DND-41 (cell line): ENCODE results near the gene SMARCA4.

ENCODE experiments used
- ATAC-seq: fragments of 200-7000 bp; cut with Tn5 transposase; 3 replicates; pipeline ENCODE4 v1.9.1; 2021; ENCODE audit warnings: low read depth; ENCODE audit not compliant: insufficient read depth
- DNase-seq: peaks from one replicate; pipeline ENCODE4 v3.0.0-alpha.2; 2020
- H2AFZ ChIP-seq: 2 replicates; pipeline ENCODE4 v1.6.0; 2012; ENCODE audit warnings: low read depth, low read length
- H3K27ac ChIP-seq: 2 replicates; pipeline ENCODE4 v1.5.1; 2012; ENCODE audit warnings: low read length, inconsistent platforms
- H3K27me3 ChIP-seq: fragments of 200-600 bp; sonication (generic); 2 replicates; pipeline ENCODE4 v1.6.0; 2012; ENCODE audit warnings: low read length, mild to moderate bottlenecking, inconsistent platforms; ENCODE audit not compliant: insufficient read depth, poor library complexity
- H3K36me3 ChIP-seq: 2 replicates; pipeline ENCODE4 v1.5.1; 2012; ENCODE audit warnings: low read length, inconsistent platforms; ENCODE audit not compliant: insufficient read depth
- H3K4me1 ChIP-seq: 2 replicates; pipeline ENCODE4 v1.5.1; 2012; ENCODE audit warnings: mild to moderate bottlenecking, low read length; ENCODE audit not compliant: insufficient read depth
- H3K4me2 ChIP-seq: 2 replicates; pipeline ENCODE4 v1.6.0; 2012; ENCODE audit warnings: mild to moderate bottlenecking, moderate library complexity, low read length, inconsistent platforms; ENCODE audit not compliant: insufficient read depth
- H3K4me3 ChIP-seq, 2 experiments: fragments of 200-600 bp in 1 of 2; shearing (Covaris generic) in 1 of 2; 2 replicates each; pipeline ENCODE4 v1.5.1; 2012 to 2016; ENCODE audit warnings: inconsistent platforms in 2 of 2, low read length in 2 of 2, mild to moderate bottlenecking in 2 of 2, low read depth in 1 of 2, moderate library complexity in 1 of 2
- H3K79me2 ChIP-seq: 2 replicates; pipeline ENCODE4 v1.6.0; 2012; ENCODE audit warnings: low read length, inconsistent platforms; ENCODE audit not compliant: insufficient read depth
- H3K9ac ChIP-seq: 2 replicates; pipeline ENCODE4 v1.6.0; 2012; ENCODE audit warnings: low read depth, mild to moderate bottlenecking, inconsistent platforms, low read length, moderate library complexity
- H3K9me3 ChIP-seq: 2 replicates; pipeline ENCODE4 v1.5.1; 2012; ENCODE audit warnings: low read length, moderate library complexity, mild to moderate bottlenecking, inconsistent platforms; ENCODE audit not compliant: insufficient read depth, severe bottlenecking
- H4K20me1 ChIP-seq: 2 replicates; pipeline ENCODE4 v1.6.0; 2012; ENCODE audit warnings: low read length; ENCODE audit not compliant: insufficient read depth
- CTCF ChIP-seq: IDR thresholded peaks from 2 replicates; pipeline ENCODE4 v1.5.1; 2012; ENCODE audit warnings: borderline replicate concordance, low read length, moderate library complexity, mild to moderate bottlenecking; ENCODE audit not compliant: poor library complexity, severe bottlenecking; ENCODE audit errors: extremely low read depth
- EZH2 ChIP-seq: IDR thresholded peaks from 3 replicates; pipeline ENCODE4 v1.6.1; 2012; ENCODE audit warnings: borderline replicate concordance, low read depth, mild to moderate bottlenecking, moderate library complexity, low read length, inconsistent platforms; ENCODE audit not compliant: severe bottlenecking

The SMARCA4 gene

DNA sequence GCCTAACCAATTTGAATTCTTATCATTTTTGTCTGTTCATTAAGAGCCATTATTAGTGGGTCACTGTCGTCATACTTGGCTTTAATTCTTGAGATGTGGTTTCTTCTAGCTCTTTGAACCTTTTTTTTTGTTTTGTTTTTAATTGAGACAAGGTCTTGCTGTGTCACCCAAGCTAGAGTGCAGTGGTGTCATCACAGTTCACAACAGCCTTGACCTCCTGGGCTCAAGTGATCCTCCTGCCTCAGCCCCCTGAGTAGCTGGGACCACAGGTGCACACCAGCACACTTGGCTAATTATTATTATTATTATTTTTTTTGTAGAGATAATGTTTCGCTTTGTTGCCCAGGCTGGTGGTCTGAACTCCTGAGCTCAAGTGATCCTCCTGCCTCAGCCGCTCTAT is 102.6 kb downstream of the SMARCA4 start:
- no peaks in the 10 kb centered on the region for H4K20me1 ChIP-seq
- DNase-seq: no peak
- H3K4me1 ChIP-seq: no peaks in the 10 kb centered on the region
- no peaks in the 10 kb centered on the region for H3K9me3 ChIP-seq
- no peak overlapping the region for H2AFZ ChIP-seq
- no peaks in the 10 kb centered on the region for H3K79me2 ChIP-seq
- H3K27ac ChIP-seq: no peak overlapping the region
- H3K27me3 ChIP-seq: no peaks in the 10 kb centered on the region
- no peak for TF ChIP-seq CTCF
- no peak for TF ChIP-seq EZH2
- no peak overlapping the region for H3K4me2 ChIP-seq
- H3K36me3 ChIP-seq: peaks cover 78% of the 10 kb centered on the region
- H3K9ac ChIP-seq: no peak overlapping the region
- no peak overlapping the region for H3K4me3 ChIP-seq
- no peak for ATAC-seq

GRCh38 chr19:11064831-11065303 is 104.0 kb downstream of the SMARCA4 start:
- Histone ChIP-seq H3K36me3 (peaks cover 65% of the 10 kb centered on the region), H3K9ac (no peak overlapping the region), H3K79me2 (no peaks in the 10 kb centered on the region), H3K9me3 (no peaks in the 10 kb centered on the region), H4K20me1 (no peaks in the 10 kb centered on the region), H3K4me1 (no peaks in the 10 kb centered on the region), H3K27me3 (no peaks in the 10 kb centered on the region), H3K4me3 (no peak overlapping the region), H2AFZ (no peak overlapping the region), H3K27ac (no peak overlapping the region), H3K4me2 (no peak overlapping the region)
- TF ChIP-seq CTCF: no peak
- no peak for TF ChIP-seq EZH2
- ATAC-seq (no peak), DNase-seq (no peak)

DNA sequence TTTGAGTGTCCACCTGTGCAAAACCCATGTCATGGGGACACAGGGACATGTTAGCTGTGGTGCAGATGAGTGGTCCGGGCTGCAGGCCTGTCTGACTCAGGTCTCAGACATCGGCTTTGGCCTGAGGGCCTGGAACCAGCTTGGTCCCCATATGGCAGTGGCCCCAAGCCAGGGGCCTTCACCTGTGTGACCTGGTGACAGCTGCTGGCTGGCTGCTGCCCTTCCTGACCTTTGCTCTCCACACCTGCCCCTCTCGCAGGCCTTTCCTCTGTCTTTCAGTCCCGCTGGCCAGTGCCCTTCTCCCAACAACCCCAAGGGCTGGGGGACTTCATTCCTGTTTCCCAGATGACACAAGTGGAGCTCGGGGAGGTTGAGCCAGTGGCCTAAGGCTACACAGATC is 105.5 kb downstream of the SMARCA4 start:
- Histone ChIP-seq H2AFZ (no peak overlapping the region), H3K4me2 (no peak overlapping the region), H3K27ac (no peak overlapping the region), H3K4me3 (no peak overlapping the region), H3K36me3 (peaks cover 51% of the 10 kb centered on the region), H3K79me2 (no peaks in the 10 kb centered on the region), H3K4me1 (no peaks in the 10 kb centered on the region), H3K9me3 (no peaks in the 10 kb centered on the region), H4K20me1 (no peaks in the 10 kb centered on the region), H3K9ac (no peak overlapping the region), H3K27me3 (no peaks in the 10 kb centered on the region)
- no peak for TF ChIP-seq CTCF
- TF ChIP-seq EZH2: no peak
- DNase-seq (no peak), ATAC-seq (no peak)
